ENCODE results near the gene SZRD1.
"Not testable (repeated sequence)": the region's sequence is repeated elsewhere in the genome, so short reads cannot be mapped to it uniquely, and the experiment has no call there.

The SZRD1 gene

GRCh38 chr1:16366722-16367257 is at the start of gene SZRD1:
TSS of gene SZRD1 (plus strand) at chr1:16367242. CDS start at chr1:16367258, 16 bp downstream.
- peak; percentile 100 for DNase-seq

- DNase-seq, result no peak
These were observed 48.5 kb upstream of the SZRD1 start for GRCh38 chr1:16318555-16318954.

GRCh38 chr1:16321176-16321867 is 45.7 kb upstream of the SZRD1 start:
- DNase-seq, result no peak

- no peak for DNase-seq
These were observed 42.6 kb upstream of the SZRD1 start for GRCh38 chr1:16324456-16324890.

- no peak for DNase-seq
These were observed 40.1 kb upstream of the SZRD1 start for GRCh38 chr1:16326833-16327404.

DNA sequence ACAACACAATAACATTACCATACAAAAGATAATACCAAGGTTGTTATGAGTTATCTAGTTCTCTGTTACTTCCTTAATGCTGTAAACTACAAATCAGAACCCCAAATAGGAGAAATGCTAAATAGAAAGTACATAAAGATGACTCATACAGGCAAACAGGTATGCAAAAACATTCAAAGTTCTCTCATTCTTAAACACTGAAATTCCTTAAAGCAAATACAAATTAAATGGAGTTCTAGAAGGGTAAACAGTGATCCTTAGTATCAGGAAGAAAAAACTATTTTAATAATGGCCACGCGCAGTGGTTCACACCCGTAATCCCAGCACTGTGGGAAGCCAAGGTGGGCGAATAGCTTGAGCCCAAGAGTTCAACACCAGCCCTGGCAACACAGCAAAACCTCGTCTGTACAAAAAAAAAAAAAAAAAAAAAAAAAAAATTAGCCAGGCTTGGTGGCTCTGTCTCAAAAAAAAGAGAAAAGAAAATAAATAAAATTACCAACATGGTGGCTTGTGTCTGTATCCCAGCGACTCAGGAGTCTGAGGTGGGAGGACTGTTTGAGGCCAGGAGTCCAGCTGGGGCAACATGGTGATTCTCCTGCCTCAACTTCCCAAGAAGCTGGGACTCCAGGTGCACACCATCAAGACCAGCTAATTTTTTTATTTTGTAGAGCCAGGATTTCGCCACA is 32.2 kb upstream of the SZRD1 start:
- no peak for DNase-seq

- no peak for DNase-seq
These were observed 28.1 kb upstream of the SZRD1 start for GRCh38 chr1:16338961-16339360.

DNA sequence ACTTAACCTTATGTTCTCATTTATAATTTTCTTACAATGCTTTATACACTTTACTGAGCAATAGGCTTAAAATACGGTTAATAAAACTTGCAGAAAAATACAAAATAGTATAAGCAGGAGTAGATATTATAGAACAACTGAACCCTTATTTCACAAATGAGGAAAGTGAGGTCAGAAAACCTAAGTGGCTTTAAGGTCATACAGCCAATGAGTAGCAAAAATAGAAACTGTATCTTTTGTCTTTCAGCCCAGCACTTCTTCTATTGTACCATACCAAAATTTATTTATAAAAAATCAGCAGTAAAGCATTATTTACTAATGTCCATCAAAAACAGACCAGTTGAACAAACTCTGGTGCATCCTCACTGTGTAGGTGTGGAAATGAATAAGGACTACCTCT is 26.4 kb upstream of the SZRD1 start:
- no peak for DNase-seq

- no peak for DNase-seq
These were observed 24.5 kb upstream of the SZRD1 start for GRCh38 chr1:16342331-16343062.

- DNase-seq, result not testable (repeated sequence)
These were observed 23.8 kb upstream of the SZRD1 start for GRCh38 chr1:16343276-16343675.

DNA sequence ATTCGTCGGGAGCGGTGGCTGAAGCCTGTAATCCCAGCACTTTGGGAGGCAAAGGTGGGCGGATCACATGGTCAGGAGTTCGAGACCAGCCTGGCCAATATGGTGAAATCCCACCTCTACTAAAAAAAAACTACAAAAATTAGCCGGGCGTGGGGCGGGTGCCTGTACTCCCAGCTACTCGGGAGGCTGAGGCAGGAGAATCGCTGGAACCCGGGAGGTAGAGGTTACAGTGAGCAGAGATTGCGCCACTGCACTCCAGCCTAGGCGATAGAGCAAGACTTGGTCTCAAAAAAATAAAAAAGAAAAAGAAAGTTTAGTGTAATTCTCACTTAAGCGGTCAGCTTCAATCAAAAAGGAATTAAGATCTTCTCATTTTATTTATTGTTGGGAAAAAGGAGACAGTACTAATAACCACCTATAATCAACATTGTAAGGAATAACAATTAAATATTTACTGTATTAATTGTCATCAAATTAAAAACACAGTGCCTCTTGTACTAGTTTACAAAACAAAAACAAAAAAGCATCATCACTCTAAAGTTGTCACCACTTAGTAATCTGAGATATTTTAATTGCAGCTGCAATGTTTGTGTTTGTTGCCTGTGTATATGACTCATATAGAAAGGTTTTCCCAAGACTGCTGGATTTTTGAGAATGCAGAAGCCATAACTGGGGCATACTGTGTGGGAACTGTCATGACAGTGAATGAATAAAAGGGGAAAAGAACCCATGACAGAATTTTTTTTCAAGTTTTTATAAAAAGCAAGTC is 18.4 kb upstream of the SZRD1 start:
- DNase-seq, result no peak

- DNase-seq, result no peak
These were observed 17.1 kb upstream of the SZRD1 start for GRCh38 chr1:16349847-16350406.

DNA sequence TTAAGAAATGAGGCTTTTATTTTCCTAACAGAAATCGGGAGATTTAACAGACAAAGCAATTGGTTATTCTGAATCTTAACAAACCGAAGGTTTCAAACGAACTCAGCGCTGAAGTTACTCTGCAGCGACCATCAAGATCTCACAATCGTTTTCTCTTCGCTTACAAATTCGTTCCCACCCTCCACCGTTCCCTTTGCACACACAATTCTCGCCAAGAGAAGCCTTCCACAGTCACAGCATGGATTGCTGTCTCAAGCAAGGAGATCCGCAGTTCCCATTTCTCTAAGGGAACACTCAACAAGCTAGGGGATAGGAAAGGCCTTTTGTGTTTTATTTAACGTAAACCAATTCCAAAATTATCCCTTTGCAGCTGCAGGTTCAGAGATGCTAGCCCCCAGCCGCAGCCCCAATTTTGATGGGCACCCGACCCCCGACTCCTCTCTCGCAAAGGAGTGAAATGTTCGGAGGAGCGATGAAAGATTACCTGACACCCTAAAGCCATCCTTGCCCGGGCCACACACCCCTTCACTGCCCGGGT is 15.5 kb upstream of the SZRD1 start:
- DNase-seq, result peak; percentile 30

DNA sequence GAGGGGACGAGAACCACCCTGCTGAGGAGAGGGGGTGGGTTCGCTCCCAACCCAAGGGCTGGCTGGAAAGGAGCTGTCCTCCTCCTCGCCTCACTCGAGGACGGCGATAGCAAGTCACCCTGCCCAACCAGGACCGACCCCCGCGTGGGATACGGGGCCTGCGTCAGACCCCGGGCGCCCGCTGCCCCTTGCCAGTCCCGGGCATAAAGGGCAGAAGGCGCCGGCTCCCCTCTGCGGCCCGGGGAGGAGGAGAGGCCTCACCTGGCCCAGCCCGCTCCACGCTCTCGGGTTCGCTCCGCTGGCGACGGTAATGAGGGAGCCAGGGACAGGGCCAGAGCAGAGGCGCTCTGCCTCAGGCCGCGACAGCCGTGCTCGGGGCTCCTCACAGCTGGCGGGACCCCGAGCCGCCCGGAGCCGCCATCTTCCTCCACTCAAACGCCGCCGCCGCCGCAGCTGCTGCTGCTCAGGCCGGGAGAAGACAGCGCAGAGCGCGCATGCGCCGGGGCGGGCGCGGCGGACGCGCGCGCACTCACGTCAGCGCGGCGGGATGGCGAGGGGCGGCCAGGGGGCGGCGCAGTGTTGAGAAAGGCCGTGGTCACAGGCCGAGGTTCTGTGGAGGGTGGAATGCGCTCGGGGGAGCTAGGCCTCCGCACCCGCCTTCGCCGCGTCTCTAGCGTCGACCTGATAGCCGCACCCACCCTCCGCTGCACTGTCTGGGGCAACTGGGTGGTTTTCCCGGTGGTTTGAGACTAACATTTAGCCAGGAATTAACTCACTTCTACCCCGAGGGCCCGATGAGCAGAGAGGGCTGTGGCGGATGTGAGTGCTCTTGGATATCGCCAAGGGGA is 14.8 kb upstream of the SZRD1 start, which contains the start of gene FBXO42:
TSS of gene FBXO42 (minus strand) at position 487 of the 848 bp plus-strand sequence. CDS start 37,062 bp downstream, outside the sequence.
- peak; percentile 92 for DNase-seq

DNA sequence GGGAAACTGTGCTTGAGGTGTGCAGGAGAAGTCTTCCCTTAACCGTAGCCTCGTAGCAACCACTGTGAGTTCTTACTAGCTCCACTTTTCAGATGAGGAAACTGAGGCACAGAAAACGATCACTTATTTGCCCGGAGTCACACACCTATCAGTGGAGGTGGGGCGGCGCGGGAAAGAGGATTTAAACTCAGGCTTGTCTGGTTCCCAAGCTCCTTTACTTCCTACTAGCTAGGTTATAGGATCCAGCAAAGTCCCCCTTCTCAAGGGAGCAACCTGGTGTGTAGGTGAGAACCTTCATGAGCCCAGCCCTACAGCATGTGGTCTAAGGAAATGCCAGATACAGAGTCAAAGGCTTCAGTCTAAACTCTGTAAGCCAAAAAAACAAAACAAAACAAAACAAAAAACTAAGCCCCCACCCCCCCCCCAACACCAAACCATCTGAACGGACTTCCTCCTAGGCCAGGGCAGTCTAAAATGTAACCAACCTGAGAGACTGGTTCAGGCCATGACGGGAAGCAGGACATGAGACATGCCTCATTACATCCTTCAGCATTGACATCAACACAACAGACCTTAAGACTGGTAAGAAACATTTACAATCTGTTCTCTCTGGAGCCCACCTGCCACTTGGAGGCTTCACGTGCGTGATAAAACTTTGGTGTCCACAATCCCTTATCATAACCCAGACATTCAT is 14.1 kb upstream of the SZRD1 start:
- DNase-seq, result peak; percentile 47

DNA sequence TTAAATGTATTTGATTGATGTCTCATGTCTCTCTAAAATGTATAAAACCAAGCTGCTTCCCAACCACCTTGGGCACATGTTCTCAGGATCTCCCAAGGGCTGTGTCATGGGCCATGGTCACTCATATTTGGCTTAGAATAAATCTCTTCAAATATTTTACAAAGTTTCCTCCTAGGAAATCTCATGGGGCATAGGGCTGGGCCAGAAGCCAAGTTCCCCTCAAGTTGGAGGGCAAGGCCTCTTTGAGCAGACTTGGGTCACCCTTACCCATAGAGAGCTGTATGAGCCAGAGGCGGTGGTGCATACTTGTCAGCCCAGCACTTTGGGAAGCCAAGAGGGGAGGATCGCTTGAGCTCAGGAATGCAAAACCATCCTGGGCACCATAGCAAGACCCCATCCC is 12.4 kb upstream of the SZRD1 start:
- no peak for DNase-seq

- no peak for DNase-seq
These were observed 10.2 kb upstream of the SZRD1 start for GRCh38 chr1:16356867-16357266.

DNA sequence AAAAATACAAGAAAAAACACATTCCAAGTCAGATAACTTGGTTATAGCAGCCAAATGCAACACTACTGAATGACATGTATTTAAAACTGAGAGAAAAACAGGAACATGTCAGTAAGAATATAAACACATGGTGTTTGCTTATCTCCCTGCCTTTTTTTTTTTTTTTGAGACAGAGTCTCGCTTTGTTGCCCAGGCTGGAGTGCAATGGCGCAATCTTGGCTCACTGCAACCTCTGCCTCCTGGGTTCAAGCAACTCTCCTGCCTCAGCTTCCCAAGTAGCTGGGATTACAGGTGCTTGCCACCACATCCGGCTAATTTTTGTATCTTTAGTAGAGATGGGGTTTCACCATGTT is 1.9 kb upstream of the SZRD1 start:
- not testable (repeated sequence) for DNase-seq

DNA sequence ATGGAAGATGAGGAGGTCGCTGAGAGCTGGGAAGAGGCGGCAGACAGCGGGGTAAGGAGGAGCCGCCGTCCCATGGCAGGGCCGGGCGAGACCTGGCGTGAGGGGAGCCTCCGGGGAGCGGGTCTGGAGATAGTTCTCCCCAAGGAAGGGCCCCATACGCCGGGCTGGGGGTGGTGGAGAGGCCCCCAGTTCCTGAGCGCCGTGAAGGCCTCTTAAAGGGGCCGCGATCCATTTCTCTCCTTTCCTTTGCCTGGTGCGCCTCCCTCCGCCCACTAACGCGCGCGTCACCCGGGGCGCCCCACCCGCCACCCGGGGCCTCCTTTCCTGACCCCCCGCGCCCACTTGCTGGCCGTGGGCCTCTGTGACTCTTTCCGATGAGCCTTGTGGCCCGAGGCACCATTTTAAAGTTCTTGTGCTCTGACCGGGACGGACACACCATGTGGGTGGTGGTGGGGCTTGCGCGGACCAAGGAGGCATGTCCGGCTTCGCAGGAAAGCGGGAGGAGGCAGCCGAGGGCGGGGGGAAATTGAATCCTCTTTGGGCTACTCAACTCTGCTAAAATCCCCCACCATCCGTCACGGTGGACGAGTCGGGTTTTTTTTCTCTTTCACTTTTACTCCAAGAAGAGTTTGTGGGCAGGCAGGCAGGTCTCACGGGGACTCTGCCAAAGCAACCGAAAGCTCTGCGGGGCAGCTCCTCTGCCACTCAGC is 371 bp downstream of the SZRD1 start:
- peak; percentile 86 for DNase-seq

Data from hematopoietic multipotent progenitor cell treated with erythropoietin and hydrocortisone succinate and interleukin-3 and kit ligand, for 8 days (in vitro differentiated cells).